GM12873 (cell line): Measurements from ENCODE around the gene BCDIN3D.
A peak's percentile ranks its signal among the peaks of the same experiment; 100 is the strongest.

Experiments
- CTCF ChIP-seq: IDR thresholded peaks from 2 replicates; pipeline ENCODE4 v1.5.1; 2012; ENCODE audit warnings: low read depth, mild to moderate bottlenecking, moderate library complexity, low read length, control low read depth; ENCODE audit not compliant: insufficient read depth; ENCODE audit errors: missing control alignments

BCDIN3D gene

DNA sequence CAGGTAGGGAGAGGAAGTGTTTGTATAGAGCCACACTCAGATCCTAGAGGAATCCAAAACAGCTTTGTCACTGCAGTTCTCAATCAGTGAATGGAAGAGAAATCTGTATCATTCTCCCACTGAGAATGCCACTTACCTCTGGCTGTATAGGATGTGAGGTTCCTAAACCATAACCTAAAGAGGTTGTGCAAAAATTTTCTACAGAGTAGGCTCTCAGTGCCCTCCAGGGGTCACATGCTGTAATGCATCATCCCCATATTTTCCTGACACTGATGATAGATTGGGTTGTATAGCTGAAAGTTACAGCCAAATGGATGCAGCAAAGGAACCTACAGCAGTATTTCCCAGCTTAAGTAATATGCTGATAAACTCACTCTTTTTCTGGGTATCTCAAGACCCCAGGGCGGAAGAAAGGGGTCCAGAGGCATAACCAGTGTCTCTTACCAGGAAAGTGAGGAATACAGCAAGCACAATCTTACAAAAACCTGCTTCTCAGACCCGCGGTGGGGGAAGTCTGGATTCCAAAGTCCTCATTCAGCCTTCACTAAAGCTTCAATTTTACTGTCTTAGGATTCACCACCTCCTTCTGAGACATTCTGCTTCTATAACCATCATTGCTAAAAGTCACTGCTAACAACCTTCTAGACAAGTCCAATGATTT, 3.8 kb downstream of the BCDIN3D start:
- peak; percentile 81 for TF ChIP-seq CTCF

DNA sequence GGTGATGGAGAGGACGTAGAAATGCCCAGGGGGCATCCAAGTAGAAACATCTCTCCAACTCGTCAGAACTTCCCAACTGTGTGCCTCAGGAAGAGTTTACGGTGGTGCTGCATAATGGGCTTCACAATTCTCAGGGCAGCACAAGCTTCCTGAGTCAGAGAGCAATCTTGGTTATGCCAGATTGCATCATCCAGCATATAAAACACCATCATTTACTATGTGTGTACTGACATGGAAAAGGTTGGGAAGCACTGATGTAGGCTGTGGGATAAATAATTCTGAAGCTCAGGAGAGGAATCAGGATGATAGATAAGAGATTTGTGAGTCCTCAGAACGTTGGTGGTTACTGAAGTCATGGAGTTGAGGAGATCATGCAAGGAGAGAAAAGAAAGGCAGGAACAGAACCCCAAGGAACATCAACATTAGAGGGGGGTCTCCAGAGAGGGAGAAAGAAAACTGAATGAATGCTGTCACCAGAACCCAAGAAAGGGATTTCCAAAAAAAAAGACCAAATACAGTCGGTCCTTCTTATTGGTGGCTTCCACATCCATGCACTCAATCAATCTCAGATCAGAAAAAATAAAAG, 10.0 kb downstream of the BCDIN3D start:
- TF ChIP-seq CTCF = no peak

DNA sequence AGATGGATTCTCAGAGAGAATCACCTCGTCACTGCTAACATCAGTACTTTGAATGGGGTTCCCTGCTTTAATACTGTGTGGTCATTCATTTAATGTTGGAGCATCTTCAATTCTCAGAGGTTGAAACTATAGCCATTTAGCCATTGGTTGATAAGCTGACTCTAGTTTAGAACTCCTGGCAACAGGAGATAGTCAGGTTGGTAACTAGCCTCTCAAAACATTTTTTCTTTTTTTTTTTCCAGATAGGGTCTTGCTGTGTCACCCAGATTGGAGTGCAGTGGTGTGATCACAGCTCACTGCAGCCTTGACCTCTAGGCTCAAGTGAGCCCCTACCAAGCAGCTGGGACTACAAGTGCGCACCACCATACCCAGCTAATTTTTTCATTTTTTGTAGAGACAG, 11.2 kb downstream of the BCDIN3D start:
- TF ChIP-seq CTCF = no peak

GRCh38 chr12:49828133-49829091, 14.5 kb downstream of the BCDIN3D start, which contains the start of gene NCKAP5L:
Gene NCKAP5L, minus strand, starts transcription at chr12:49828413. Its CDS starts 24,369 bp downstream, at chr12:49804044.
- no peak for TF ChIP-seq CTCF

GRCh38 chr12:49827401-49828099, 15.4 kb downstream of the BCDIN3D start:
- no peak for TF ChIP-seq CTCF

- no peak for TF ChIP-seq CTCF
These were observed 15.9 kb downstream of the BCDIN3D start for GRCh38 chr12:49827051-49827400.
